Naive B cell (primary cell): ENCODE results near the gene TTC13. TPM values are rescaled to one million over a fixed set of nuclear protein-coding genes. Genes with fewer than 3 reads are reported as not detected.
"Not testable (repeated sequence)": the region's sequence is repeated elsewhere in the genome, so short reads cannot be mapped to it uniquely, and the experiment has no call there.

Experiments used
- ATAC-seq, 2 donors: fragments of 150-1000 bp; cut with Tn5 transposase; 2 replicates each; pipeline ENCODE4 v1.10.0; 2021; ENCODE audit warnings: low read depth in 2 of 2, mild to moderate bottlenecking in 2 of 2, moderate library complexity in 2 of 2
- DNase-seq: peaks from one replicate; pipeline ENCODE4 v3.0.0; 2022
- H3K27ac Mint-ChIP-seq, 6 donors: one replicate each; pipeline ENCODE4 v1.8.0; 2020 to 2022; ENCODE audit warnings: mild to moderate bottlenecking in 6 of 6, mixed read lengths in 6 of 6, moderate library complexity in 5 of 6, inconsistent platforms in 2 of 6
- H3K27me3 Mint-ChIP-seq, 3 donors: one replicate each; pipeline ENCODE4 v1.8.0; 2021 to 2022; ENCODE audit warnings: mixed read lengths in 3 of 3, mild to moderate bottlenecking in 1 of 3
- H3K36me3 Mint-ChIP-seq, 2 donors: one replicate each; pipeline ENCODE4 v1.8.0; 2020 to 2022; ENCODE audit warnings: mixed read lengths in 2 of 2, inconsistent platforms in 1 of 2, mild to moderate bottlenecking in 1 of 2
- H3K4me1 Mint-ChIP-seq, 3 donors: one replicate each; pipeline ENCODE4 v1.8.0; 2020 to 2022; ENCODE audit warnings: mixed read lengths in 3 of 3, inconsistent platforms in 1 of 3, mild to moderate bottlenecking in 1 of 3, moderate library complexity in 1 of 3
- H3K4me3 Mint-ChIP-seq, 8 donors: one replicate each; pipeline ENCODE4 v1.8.0; 2020 to 2022; ENCODE audit warnings: mild to moderate bottlenecking in 8 of 8, mixed read lengths in 8 of 8, moderate library complexity in 8 of 8, inconsistent platforms in 2 of 8
- H3K9me3 Mint-ChIP-seq, 7 donors: one replicate each; pipeline ENCODE4 v1.8.0; 2020 to 2022; ENCODE audit warnings: mixed read lengths in 7 of 7, mild to moderate bottlenecking in 5 of 7, inconsistent platforms in 2 of 7, moderate library complexity in 1 of 7
- polyA plus RNA-seq, 6 donors: library from polyadenylated mRNA; unstranded; fragments of 300-500 nt; fragmentation: Illumina TruSeq; gene quantifications; one replicate each; pipeline ENCODE4 v1.2.3, GENCODE V29; 2021; ENCODE audit warnings: low read depth in 6 of 6

TTC13 gene
- polyA plus RNA-seq, 6 donors from 2014 or later: 3.4 to 14.6 (median 9.9) TPM

DNA sequence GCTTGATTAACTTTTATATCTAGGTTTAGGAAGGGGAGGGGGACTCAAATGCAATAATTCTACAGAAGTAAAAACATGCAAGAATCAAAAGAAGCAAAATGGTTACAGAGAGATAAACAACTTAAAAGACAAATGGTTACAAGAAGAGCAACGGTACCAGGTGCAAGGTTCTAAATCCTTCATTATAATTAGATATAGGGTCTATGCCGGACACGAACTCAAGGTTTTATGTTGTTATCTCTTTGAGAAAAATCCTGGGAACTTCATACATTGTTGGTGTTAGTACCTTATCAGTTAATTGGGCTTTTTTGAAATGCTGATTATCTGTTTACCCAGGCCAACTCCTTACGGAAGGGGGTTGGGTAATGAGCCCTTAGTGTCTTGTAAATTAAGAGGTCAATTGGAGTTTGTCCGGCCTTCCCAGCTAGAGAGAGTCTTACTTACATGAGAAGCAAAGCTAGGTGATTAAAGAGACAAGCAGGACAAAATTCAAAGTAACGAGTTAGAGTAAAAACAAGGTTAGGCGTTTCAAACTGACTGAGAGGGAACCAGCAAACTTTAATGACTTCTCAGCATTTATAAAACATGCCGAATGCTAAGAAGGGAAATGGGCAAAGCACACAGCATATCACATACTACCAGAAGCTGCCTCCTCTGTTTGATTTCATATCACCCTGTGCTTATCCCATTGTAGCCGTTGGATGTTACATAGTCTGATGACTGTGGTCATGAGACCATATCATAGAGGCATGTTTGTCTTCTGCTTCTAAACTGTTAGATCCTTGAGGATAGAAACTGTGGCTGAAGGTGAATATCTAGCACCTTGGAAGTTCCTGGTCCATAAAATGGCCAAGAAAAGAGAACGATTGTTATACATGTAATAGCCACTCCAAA is 6.2 kb upstream of the TTC13 start:
- H3K9me3 Mint-ChIP-seq, H3K27me3 Mint-ChIP-seq, ATAC-seq, H3K36me3 Mint-ChIP-seq, DNase-seq, H3K4me3 Mint-ChIP-seq: not testable (repeated sequence)
- H3K4me1 Mint-ChIP-seq: peaks cover 10 to 23% (median 15%) of the 10 kb centered on the region in 3 donors
- H3K27ac Mint-ChIP-seq: peak overlapping the region in 1 of 6 donors; percentile 31

DNA sequence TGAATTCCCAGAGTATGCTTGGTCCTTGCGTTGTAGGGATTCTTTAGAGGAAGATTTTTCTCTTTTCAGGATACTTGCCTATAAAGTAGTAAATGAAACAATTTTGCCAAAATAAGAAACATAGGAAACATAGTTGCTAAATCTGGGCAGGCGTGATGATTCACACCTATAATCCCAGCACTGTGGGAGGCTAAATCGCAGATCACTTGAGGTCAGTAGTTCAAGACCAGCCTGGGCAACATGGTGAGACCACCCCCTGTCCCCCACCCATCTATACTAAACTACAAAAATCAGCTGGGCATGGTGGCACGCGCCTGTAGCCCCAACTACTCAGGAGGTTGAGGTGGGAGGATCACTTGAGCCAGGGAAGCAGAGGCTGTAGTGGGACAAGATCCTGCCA is 5.2 kb upstream of the TTC13 start:
- Mint-ChIP-seq H3K4me3 (peak overlapping the region in 1 of 8 donors; percentile 44), H3K4me1 (peaks cover 15 to 28% (median 16%) of the 10 kb centered on the region in 3 donors), H3K9me3 (no peaks in the 10 kb centered on the region), H3K27ac (peak overlapping the region in 1 of 6 donors; percentile 69), H3K36me3 (no peaks in the 10 kb centered on the region), H3K27me3 (no peaks in the 10 kb centered on the region)
- ATAC-seq (no peak), DNase-seq (no peak)

DNA sequence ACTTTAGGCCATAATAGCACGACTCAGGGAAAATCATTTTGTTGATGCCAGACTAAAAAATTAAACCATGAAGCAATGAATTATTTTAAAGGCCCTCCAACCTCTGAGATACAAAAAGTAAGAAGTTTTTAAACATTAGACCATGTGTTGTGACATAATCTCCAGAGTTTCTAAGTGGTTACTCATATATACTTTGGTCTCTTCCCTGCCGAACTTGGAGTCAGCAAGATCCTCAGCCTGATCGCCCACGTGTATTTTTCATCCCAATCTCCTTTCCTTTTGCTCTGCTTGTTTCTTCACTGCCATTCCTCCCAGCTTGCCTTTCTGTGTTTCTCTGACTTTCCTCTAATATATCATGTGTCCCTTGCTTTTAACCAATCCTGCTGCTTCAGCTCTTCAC is 4.0 kb upstream of the TTC13 start:
- Mint-ChIP-seq H3K4me1 (peaks cover 17 to 32% (median 19%) of the 10 kb centered on the region in 3 donors), H3K27ac (no peak overlapping the region), H3K36me3 (no peaks in the 10 kb centered on the region), H3K4me3 (no peak overlapping the region), H3K27me3 (no peaks in the 10 kb centered on the region), H3K9me3 (no peaks in the 10 kb centered on the region)
- ATAC-seq: no peak
- no peak for DNase-seq

DNA sequence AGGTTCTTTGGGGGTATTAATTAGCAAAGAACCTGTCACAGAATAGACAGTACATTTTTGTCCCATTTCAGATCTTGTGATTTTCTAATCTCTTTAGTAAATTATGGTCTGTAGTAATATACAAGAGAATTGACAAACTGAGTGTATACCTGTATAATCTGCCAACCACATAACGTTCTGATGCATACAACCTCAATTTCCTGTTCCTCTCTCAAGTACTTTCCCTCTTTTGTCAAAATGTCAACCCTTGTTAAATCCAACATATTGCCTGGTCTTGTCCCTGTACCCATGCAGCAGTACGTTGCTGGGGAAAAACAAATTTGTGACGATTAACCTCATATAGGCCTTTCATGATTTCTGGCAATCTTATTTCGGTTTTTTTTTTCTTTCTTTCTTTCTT is 1.3 kb upstream of the TTC13 start:
- Mint-ChIP-seq H3K9me3 (no peaks in the 10 kb centered on the region), H3K4me3 (peak overlapping the region in 2 of 8 donors; percentile 97), H3K27me3 (no peaks in the 10 kb centered on the region), H3K27ac (peak overlapping the region in 3 of 6 donors; percentile 92 to 97 (median 96)), H3K36me3 (peaks cover 0 to 5% of the 10 kb centered on the region in 2 donors), H3K4me1 (peaks cover 27 to 41% (median 30%) of the 10 kb centered on the region in 3 donors)
- DNase-seq (peak; percentile 52), ATAC-seq (no peak)

DNA sequence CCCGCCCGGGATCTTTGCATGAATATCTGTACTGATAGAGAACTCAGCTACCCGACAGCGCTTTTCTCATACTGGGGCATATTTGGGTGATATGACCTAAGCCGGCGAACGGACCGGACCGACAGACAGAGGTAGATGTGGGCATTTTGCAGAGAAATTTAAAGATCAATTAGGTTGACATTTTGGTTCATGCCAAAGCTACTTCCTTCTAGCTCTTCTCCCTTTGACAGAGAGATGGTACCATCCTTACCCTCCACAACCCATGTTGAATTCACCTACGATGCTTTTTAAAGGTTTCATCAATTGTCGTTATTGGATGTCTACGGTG is 692 bp upstream of the TTC13 start:
- no peaks in the 10 kb centered on the region for H3K27me3 Mint-ChIP-seq
- peaks cover 31 to 37% (median 32%) of the 10 kb centered on the region in 3 donors for H3K4me1 Mint-ChIP-seq
- H3K4me3 Mint-ChIP-seq: peak overlapping the region in 2 of 8 donors; percentile 97
- DNase-seq (no peak), ATAC-seq (no peak)
- H3K36me3 Mint-ChIP-seq: peaks cover 0 to 5% of the 10 kb centered on the region in 2 donors
- no peaks in the 10 kb centered on the region for H3K9me3 Mint-ChIP-seq
- peak overlapping the region in 3 of 6 donors; percentile 87 to 97 (median 96) for H3K27ac Mint-ChIP-seq

DNA sequence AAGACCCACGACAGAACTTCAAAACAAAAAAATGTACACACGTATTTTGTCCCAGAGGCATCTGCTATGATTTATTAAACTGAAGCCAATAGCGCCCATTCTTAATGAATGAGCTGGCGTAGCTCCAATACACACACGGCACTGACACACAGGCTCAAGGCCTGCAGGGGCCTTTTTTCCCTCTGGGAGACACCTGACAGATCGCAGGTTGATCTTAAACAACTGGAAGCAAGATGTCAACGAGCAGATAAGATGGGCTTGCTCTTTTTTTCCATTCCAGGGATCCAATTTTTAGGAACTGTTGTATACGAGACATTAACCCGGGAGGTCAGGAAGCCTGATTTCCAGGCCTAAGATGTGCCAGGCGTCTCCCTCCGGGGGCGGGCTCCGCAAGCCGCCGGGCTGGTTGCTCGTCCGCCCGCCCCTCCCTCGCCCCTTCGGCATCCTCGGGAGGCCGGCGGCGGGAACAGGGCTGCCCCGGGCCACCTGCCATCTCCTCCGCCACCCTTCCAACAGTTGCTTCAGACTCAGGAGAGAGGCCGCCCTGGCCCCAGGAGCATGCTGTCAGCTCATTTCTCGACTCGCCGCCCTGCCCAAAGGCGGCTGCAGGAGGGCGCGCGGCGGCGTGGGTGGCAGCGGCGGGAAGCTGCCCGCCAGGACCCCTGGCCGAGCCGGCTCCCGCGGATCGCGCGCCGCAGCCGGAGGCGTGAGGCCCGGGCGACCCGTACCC is 735 bp downstream of the TTC13 start:
- Mint-ChIP-seq H3K27ac (peak overlapping the region; percentile 97 to 99 (median 98)), H3K36me3 (peaks cover 0 to 5% of the 10 kb centered on the region in 2 donors), H3K27me3 (no peaks in the 10 kb centered on the region), H3K4me1 (peaks cover 40 to 44% (median 41%) of the 10 kb centered on the region in 3 donors), H3K4me3 (peak overlapping the region in 7 of 8 donors; percentile 93 to 100 (median 98)), H3K9me3 (no peaks in the 10 kb centered on the region)
- DNase-seq (peak; percentile 25), ATAC-seq (no peak)

DNA sequence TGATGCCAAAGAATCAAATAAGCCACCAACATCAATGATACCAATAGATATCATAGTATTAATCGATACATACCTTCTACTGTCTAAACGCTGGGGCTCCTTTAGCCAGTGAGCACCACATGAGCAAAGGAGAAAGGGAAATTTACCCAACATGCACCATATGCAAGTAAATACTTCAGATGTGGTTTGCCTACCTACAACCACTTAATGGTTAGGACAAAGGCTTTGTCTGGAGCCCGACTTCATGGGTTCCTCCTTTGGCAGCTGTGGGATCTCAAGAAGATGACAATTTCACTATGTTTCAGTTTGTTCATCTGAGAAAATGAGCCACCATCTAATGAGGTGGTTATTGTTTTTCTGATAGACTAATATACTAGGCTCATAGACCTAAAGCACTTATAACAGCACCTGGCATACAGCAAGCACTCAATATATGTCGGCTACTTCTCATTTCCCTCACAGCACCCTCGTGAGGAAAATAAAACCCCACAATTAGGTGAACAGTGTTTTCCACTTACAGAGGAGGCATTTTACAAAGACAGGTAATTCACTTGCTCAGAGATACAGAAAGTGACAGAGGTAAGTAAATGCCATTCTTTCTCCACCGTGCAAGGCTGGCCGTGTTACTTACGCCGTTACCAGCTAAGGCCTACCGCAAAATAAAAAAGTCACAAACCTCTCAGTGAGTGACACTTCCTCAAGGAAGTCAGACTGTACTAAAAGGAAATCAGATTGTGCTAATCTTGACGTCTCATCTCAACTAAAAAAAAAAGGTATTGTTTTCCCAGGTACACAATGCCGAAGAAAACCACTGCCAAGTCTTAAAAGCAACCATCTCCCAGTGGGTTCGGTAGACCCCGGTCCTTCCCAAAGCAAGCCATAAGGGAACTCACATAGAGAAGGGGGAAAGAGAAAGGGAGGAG is 1.6 kb downstream of the TTC13 start:
- no peaks in the 10 kb centered on the region for H3K9me3 Mint-ChIP-seq
- peak; percentile 5 to 7 for ATAC-seq
- H3K27me3 Mint-ChIP-seq: no peaks in the 10 kb centered on the region
- H3K36me3 Mint-ChIP-seq: peaks cover 0 to 5% of the 10 kb centered on the region in 2 donors
- peak; percentile 50 for DNase-seq
- H3K4me3 Mint-ChIP-seq: peak overlapping the region in 7 of 8 donors; percentile 93 to 100 (median 98)
- peak overlapping the region; percentile 97 to 99 (median 98) for H3K27ac Mint-ChIP-seq
- peaks cover 48 to 52% (median 49%) of the 10 kb centered on the region in 3 donors for H3K4me1 Mint-ChIP-seq

DNA sequence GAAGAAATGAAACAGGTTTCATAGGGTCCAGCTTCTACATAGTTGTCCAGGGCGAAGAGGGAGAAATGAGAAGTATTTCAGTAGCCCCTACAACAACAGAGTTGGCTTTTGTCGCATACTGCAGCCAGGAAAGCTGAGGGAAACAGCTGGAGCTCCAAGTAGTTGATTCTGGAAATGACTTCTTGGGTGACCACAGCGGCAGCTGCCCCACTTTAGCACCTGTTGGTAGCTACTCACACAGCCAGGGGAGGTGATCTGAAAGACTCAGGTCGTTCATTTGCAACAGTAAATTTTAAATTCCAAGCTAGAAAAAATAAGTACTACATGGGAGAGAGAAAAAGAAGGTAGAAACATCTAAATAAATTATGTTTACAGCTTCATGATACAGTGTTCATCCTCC is 2.3 kb downstream of the TTC13 start:
- peaks cover 56 to 58% (median 56%) of the 10 kb centered on the region in 3 donors for H3K4me1 Mint-ChIP-seq
- ATAC-seq (no peak), DNase-seq (no peak)
- peak overlapping the region in 7 of 8 donors; percentile 52 to 100 (median 94) for H3K4me3 Mint-ChIP-seq
- no peaks in the 10 kb centered on the region for H3K9me3 Mint-ChIP-seq
- H3K36me3 Mint-ChIP-seq: peaks cover 0 to 5% of the 10 kb centered on the region in 2 donors
- peak overlapping the region; percentile 48 to 99 (median 98) for H3K27ac Mint-ChIP-seq
- no peaks in the 10 kb centered on the region for H3K27me3 Mint-ChIP-seq

DNA sequence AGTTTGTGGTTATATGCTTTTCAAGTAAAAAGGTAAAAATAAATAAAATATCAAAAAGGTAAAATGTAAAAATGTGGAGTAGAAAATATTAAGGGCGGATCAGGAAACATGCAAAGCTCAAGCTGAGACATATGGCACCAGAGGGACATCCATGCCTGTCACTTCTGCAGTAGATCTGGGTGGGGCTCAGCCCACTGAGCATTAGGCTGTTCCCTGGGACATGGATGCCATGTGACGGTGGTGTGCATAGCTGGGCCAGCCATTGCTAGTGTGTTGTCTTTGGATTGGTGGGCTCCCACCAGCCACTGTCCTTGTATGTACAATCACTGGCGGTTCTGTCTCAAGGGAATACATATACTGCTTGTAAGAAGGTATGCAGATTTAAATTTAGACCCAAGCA is 3.0 kb downstream of the TTC13 start:
- peak overlapping the region in 2 of 8 donors; percentile 24 to 93 for H3K4me3 Mint-ChIP-seq

DNA sequence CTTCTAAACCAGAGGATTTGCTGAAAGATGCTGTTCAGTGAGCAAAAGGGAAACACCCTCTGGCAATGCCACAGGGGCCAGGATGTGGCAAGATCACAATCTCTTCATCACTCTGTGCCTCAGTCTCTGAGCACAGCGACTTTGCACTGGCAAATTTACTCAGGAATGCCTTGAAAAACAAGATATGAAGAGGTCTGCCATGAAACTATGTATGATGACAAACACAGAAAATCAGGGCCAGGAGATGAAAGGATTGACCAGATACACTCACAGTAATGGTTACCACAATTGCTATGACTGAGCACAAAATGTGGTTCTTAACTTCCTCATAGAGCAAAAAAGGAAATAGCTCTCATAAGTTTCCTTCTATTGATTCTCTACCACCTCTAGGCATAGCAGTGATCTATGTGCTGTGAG is 5.8 kb downstream of the TTC13 start:
- Mint-ChIP-seq H3K27me3 (no peaks in the 10 kb centered on the region), H3K4me3 (peak overlapping the region; percentile 4 to 75 (median 44)), H3K9me3 (no peaks in the 10 kb centered on the region), H3K4me1 (peaks cover 60 to 80% (median 71%) of the 10 kb centered on the region in 3 donors), H3K27ac (peak overlapping the region in 5 of 6 donors; percentile 24 to 84 (median 76)), H3K36me3 (peaks cover 0 to 5% of the 10 kb centered on the region in 2 donors)
- DNase-seq: peak; percentile 54
- ATAC-seq: peak; percentile 81 to 82

More for the DNA sequence above, 3.0 kb downstream of the TTC13 start:
- ATAC-seq: no peak
- Mint-ChIP-seq H3K36me3 (peaks cover 0 to 5% of the 10 kb centered on the region in 2 donors), H3K27me3 (no peaks in the 10 kb centered on the region), H3K4me1 (peaks cover 56 to 62% (median 57%) of the 10 kb centered on the region in 3 donors), H3K27ac (peak overlapping the region in 5 of 6 donors; percentile 6 to 98 (median 84)), H3K9me3 (no peaks in the 10 kb centered on the region)
- no peak for DNase-seq

DNA sequence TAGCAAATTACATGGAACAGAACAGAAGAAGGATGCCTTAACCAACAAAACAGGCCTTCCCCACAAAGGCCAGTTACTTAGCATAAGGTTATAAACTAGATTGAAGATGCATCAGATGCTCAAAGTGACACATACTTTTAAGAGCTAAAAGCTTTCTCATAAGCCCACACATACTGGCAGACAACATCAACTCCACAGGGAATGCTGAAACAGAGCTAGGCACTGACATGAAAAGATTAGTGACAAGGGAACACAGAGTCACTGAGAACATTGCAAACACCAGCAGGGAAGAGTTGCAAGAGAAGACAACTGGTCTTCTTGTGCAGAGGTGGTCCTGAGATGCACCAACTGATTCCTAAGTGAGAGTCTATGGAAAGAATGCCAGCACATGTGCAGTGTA is 6.9 kb downstream of the TTC13 start:
- ATAC-seq: no peak
- Mint-ChIP-seq H3K36me3 (peaks cover 0 to 5% of the 10 kb centered on the region in 2 donors), H3K9me3 (no peaks in the 10 kb centered on the region), H3K27ac (peak overlapping the region in 4 of 6 donors; percentile 27 to 61 (median 38)), H3K4me1 (peaks cover 53 to 69% (median 62%) of the 10 kb centered on the region in 3 donors), H3K27me3 (no peaks in the 10 kb centered on the region), H3K4me3 (peak overlapping the region in 1 of 8 donors; percentile 36)
- no peak for DNase-seq

DNA sequence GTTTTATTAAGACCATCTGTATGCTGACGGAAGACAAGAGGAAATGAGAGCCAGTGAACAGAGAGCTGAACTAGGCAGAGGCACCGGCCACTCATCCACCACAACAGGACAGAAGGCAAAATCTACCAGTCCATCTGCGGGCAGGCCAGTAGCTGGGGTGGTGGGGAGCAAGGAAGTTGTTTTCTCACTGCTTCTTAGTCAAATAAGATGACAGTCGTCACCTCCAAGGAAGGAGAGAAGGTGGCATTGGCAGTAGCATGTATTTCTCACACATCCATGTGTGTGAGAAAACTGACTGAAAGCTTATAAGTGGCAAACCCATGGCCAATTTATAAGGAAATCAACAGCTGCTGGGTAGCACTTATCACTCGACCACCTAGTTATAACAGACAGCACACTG is 8.2 kb downstream of the TTC13 start:
- no peak for ATAC-seq
- H3K27ac Mint-ChIP-seq: peak overlapping the region in 2 of 6 donors; percentile 74 to 77
- no peak for DNase-seq

More for the DNA sequence above, 8.2 kb downstream of the TTC13 start:
- no peaks in the 10 kb centered on the region for H3K36me3 Mint-ChIP-seq
- H3K27me3 Mint-ChIP-seq: no peaks in the 10 kb centered on the region
- H3K9me3 Mint-ChIP-seq: no peaks in the 10 kb centered on the region
- peaks cover 46 to 57% (median 53%) of the 10 kb centered on the region in 3 donors for H3K4me1 Mint-ChIP-seq
- H3K4me3 Mint-ChIP-seq: peak overlapping the region in 1 of 8 donors; percentile 37
